ENCODE measurements around the gene ANAPC13.

DNA sequence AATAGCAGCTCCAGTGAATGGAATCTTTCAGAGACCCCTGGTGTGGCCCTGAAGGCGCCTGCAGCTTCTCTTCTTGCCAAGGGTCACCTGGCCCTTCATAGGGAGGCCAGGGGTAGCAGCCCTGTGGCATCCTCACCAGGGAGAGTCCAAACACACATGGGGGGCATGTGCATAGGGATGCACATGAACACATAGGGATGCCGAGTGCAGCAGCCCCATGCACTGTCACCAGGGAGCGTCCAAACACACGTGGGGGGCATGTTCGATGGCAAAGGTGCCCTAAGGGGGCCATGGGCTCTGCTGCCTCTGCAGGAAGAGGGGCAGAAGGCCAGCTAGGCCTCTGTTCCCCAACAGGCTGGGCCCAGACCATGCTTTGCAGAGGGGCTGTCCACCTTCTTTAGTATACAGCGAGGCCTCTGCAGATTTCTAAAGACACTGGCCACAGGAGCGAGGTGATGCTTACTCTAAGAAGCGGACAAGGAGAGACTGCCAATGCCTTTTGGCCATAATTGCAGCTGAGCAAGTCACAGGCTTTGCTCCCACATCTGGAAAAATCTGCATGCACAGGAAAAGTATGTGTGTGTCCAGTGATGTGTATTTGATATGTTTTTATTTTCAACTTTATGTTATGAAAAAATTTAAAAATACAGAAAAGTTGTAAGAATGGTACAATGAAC is 21.0 kb downstream of the ANAPC13 start:
- TF ChIP-seq, protein P1, sequence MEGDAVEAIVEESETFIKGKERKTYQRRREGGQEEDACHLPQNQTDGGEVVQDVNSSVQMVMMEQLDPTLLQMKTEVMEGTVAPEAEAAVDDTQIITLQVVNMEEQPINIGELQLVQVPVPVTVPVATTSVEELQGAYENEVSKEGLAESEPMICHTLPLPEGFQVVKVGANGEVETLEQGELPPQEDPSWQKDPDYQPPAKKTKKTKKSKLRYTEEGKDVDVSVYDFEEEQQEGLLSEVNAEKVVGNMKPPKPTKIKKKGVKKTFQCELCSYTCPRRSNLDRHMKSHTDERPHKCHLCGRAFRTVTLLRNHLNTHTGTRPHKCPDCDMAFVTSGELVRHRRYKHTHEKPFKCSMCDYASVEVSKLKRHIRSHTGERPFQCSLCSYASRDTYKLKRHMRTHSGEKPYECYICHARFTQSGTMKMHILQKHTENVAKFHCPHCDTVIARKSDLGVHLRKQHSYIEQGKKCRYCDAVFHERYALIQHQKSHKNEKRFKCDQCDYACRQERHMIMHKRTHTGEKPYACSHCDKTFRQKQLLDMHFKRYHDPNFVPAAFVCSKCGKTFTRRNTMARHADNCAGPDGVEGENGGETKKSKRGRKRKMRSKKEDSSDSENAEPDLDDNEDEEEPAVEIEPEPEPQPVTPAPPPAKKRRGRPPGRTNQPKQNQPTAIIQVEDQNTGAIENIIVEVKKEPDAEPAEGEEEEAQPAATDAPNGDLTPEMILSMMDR (conservative IDR thresholded peaks at IDR 0.05; ENCODE audit: low read depth, low read length): no peak
- no peak for TF ChIP-seq EZH2 (IDR thresholded peaks at IDR 0.05; ENCODE audit: borderline replicate concordance, low read depth, low read length, poor library complexity, severe bottlenecking)

All from A673 (cell line).